ENCODE measurements around the gene CNIH2.
A peak's percentile ranks its signal among the peaks of the same experiment; 100 is the strongest.

Gene CNIH2

DNA sequence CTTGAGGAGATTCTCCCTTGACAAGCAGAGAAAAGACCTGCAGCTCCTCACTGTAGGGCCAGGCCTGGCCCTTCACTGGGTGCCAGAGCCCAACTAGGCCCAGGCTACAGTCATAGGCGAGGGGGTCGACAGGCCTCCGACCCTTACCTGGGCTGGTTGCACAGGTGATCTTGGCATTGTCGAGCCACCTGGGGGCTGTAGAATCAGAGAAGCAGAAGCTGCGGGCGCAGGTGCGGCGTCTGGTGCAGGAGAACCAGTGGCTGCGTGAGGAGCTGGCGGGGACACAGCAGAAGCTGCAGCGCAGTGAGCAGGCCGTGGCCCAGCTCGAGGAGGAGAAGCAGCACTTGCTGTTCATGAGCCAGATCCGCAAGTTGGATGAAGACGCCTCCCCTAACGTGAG lies 16.4 kb upstream of the CNIH2 start:
- TF ChIP-seq CTCF (IDR thresholded peaks at IDR 0.05) = no peak

DNA sequence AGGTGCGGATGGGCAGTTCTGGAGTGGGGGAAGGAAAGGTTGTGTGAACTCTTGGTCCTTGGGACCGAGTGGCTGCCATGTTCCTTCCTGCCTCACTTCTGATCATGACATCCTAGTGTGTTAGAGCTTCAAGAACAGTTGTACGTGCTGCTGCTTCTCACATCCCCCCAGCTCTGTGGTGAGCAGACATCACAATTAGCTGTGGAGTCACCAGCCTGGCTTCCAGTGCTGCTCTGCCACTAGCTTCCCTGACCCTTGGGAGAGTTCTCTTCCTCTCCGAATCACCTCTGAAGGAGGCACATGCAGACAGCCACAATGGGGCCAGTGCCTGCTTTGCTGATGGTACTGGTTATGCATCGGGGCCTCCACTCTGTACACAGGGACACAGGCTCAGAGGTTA lies 15.8 kb upstream of the CNIH2 start:
- no peak for TF ChIP-seq CTCF (IDR thresholded peaks at IDR 0.05)

DNA sequence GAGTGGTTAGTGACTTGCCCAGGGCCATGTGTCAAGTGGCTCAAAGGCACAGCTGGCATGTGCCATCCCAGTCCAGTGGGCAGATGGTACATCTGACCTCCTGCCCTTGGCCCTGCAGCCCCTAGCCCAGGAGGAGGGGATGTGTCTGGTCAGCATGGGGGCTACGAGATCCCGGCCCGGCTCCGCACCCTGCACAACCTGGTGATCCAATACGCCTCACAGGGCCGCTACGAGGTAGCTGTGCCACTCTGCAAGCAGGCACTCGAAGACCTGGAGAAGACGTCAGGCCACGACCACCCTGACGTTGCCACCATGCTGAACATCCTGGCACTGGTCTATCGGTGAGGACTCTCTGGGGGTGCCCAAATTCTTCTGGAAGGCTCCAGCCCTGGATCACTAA lies 15.3 kb upstream of the CNIH2 start:
- TF ChIP-seq CTCF (IDR thresholded peaks at IDR 0.05) = no peak

DNA sequence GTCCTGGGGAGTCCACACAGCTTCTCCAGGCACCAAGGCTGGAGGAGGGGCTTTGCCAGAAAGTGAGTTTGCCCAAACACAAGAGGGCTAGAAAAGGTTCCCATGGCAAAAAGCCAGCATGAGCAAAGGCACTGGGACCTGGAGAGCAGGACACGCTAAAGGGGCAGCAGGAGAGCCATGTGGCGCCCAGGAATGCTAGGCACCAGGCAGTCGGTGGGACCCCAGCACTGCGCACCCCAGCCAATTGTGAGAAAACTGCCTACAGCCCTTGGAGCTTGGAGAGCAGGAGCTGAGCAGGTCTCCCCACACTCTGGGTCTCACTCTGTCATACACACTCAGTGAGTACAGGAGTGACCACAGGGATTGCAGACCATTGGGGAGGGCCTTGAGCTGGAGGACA lies 14.7 kb upstream of the CNIH2 start:
- TF ChIP-seq CTCF (IDR thresholded peaks at IDR 0.05) = no peak

GRCh38 chr11:66263785-66264184 lies 14.2 kb upstream of the CNIH2 start:
- no peak for TF ChIP-seq CTCF (IDR thresholded peaks at IDR 0.05)

- no peak for TF ChIP-seq CTCF (IDR thresholded peaks at IDR 0.05)
Observed at GRCh38 chr11:66264383-66264782, 13.6 kb upstream of the CNIH2 start.

GRCh38 chr11:66264914-66265313 lies 13.1 kb upstream of the CNIH2 start:
- peak; percentile 49 for TF ChIP-seq CTCF (IDR thresholded peaks at IDR 0.05)
